22Rv1 (cell line): Measurements from ENCODE around the gene COL28A1.

ENCODE experiments used
- CTCF ChIP-seq: fragments of 450-650 bp; IDR thresholded peaks from 2 replicates; pipeline ENCODE4 v1.5.1; 2017; ENCODE audit warnings: mild to moderate bottlenecking
- ZFX ChIP-seq: fragments of 450-650 bp; IDR thresholded peaks from 2 replicates; pipeline ENCODE4 v1.6.1; 2017; ENCODE audit warnings: antibody characterized with exemption, borderline replicate concordance

- TF ChIP-seq CTCF (no peak), ZFX (no peak)
Observed at GRCh38 chr7:7490003-7490402, 45.7 kb downstream of the COL28A1 start.
